ENCODE results near the gene MAGI1.

DNA sequence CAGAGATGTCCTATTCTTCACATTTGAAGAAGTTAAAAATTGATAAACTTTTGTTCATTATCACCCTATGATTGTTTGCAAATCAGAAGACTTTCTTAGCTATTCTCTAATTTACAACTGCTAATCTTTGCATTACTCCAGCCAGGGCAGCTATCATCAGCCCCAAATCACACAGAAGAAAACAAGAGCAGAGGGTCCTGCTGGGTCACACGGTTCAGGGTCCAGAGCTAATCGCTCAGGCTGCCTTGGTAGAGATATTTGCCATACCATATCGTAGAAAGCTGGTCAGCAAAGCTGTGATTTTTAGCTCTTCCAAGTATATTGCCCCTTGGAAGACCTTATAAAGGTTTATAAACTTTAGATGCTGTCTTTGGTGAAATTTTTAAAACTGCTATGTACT lies 181.4 kb downstream of the MAGI1 start:
- TF ChIP-seq ELF4 (CRISPR knock-in tag; IDR thresholded peaks at IDR 0.05; ENCODE audit: low read depth) (no peak), NR3C1 (CRISPR knock-in tag; conservative IDR thresholded peaks at IDR 0.05; ENCODE audit: low read depth) (no peak), NFYB (CRISPR knock-in tag; conservative IDR thresholded peaks at IDR 0.05; ENCODE audit: low read depth) (no peak), MXD4 (CRISPR knock-in tag; IDR thresholded peaks at IDR 0.05; ENCODE audit: borderline replicate concordance) (no peak), ESRRA (CRISPR knock-in tag; IDR thresholded peaks at IDR 0.05; ENCODE audit: borderline replicate concordance) (no peak), ZNF121 (CRISPR knock-in tag; IDR thresholded peaks at IDR 0.05) (no peak), TCF7 (CRISPR knock-in tag; IDR thresholded peaks at IDR 0.05; ENCODE audit: low read depth) (no peak)
- TF ChIP-seq, protein P1, sequence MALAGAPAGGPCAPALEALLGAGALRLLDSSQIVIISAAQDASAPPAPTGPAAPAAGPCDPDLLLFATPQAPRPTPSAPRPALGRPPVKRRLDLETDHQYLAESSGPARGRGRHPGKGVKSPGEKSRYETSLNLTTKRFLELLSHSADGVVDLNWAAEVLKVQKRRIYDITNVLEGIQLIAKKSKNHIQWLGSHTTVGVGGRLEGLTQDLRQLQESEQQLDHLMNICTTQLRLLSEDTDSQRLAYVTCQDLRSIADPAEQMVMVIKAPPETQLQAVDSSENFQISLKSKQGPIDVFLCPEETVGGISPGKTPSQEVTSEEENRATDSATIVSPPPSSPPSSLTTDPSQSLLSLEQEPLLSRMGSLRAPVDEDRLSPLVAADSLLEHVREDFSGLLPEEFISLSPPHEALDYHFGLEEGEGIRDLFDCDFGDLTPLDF (CRISPR knock-in tag; IDR thresholded peaks at IDR 0.05) = no peak
- TF ChIP-seq, protein P2, sequence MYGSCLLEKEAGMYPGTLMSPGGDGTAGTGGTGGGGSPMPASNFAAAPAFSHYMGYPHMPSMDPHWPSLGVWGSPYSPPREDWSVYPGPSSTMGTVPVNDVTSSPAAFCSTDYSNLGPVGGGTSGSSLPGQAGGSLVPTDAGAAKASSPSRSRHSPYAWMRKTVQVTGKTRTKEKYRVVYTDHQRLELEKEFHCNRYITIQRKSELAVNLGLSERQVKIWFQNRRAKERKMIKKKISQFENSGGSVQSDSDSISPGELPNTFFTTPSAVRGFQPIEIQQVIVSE (CRISPR knock-in tag; IDR thresholded peaks at IDR 0.05; ENCODE audit: borderline replicate concordance) = no peak
- TF ChIP-seq, protein P3, sequence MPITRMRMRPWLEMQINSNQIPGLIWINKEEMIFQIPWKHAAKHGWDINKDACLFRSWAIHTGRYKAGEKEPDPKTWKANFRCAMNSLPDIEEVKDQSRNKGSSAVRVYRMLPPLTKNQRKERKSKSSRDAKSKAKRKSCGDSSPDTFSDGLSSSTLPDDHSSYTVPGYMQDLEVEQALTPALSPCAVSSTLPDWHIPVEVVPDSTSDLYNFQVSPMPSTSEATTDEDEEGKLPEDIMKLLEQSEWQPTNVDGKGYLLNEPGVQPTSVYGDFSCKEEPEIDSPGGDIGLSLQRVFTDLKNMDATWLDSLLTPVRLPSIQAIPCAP (CRISPR knock-in tag; IDR thresholded peaks at IDR 0.05) = no peak
- TF ChIP-seq, protein P4, sequence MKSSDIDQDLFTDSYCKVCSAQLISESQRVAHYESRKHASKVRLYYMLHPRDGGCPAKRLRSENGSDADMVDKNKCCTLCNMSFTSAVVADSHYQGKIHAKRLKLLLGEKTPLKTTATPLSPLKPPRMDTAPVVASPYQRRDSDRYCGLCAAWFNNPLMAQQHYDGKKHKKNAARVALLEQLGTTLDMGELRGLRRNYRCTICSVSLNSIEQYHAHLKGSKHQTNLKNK (CRISPR knock-in tag; IDR thresholded peaks at IDR 0.05) = no peak

All from WTC11 (cell line).